SK-N-MC (cell line): Measurements from ENCODE around the gene TNNC2.

ENCODE experiments used
- EZH2 ChIP-seq: fragments of 200-600 bp; sonication (generic); IDR thresholded peaks from one replicate; pipeline ENCODE4 v1.6.1; 2017; ENCODE audit warnings: antibody characterized with exemption
- POLR2AphosphoS5 ChIP-seq: IDR thresholded peaks from 2 replicates; pipeline ENCODE4 v1.6.1; 2012; ENCODE audit warnings: mild to moderate bottlenecking, low read depth, low read length, borderline replicate concordance

- TF ChIP-seq EZH2, result no peak
- no peak for TF ChIP-seq POLR2AphosphoS5
Measured at GRCh38 chr20:45845452-45845851, 18.3 kb upstream of the TNNC2 start.
